ENCODE data around the gene CRYBG1.

DNA sequence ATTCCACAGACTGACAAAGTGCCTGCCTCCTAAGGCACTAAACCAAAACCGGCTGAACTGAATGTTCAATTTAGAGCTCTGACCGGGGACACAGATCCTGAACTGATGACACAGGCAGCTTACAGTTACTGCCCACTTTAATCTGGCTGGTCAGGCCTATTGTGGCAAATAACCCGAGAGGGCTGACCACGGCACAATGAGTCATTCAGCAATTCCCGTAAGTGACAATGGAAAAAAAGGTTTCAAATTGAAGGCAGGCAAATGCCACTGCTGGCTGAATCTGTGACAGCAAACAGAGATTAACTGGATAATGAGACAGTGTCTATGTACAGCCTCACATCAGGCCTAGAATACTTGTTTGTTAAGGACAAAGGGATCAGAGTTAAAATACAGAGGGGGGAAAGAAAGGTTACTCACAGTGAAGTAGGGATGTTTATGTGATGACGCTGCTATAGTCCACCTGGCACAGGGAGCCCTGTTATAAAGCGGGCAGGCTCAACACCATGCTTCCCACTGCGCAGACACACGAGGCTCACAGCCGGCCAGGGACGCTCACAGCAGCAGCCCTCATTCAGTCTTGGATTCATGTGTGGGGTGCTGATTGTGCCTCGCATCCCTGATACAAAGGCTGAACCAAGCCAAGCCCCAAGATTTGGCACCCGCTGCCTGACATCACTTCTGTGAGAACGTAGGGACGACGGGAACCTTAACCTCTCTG, 214.4 kb downstream of the CRYBG1 start:
- TF ChIP-seq, protein P1, sequence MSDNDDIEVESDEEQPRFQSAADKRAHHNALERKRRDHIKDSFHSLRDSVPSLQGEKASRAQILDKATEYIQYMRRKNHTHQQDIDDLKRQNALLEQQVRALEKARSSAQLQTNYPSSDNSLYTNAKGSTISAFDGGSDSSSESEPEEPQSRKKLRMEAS (IDR thresholded peaks at IDR 0.05), result no peak
- TF ChIP-seq CTCF (IDR thresholded peaks at IDR 0.05) (no peak), MAFK (IDR thresholded peaks at IDR 0.05; ENCODE audit: partially characterized antibody) (no peak)
- TF ChIP-seq, protein P2, sequence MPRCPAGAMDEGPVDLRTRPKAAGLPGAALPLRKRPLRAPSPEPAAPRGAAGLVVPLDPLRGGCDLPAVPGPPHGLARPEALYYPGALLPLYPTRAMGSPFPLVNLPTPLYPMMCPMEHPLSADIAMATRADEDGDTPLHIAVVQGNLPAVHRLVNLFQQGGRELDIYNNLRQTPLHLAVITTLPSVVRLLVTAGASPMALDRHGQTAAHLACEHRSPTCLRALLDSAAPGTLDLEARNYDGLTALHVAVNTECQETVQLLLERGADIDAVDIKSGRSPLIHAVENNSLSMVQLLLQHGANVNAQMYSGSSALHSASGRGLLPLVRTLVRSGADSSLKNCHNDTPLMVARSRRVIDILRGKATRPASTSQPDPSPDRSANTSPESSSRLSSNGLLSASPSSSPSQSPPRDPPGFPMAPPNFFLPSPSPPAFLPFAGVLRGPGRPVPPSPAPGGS (IDR thresholded peaks at IDR 0.05), result no peak

Measured in A549 (cell line).